GM19395 (cell line): ENCODE data around the gene G3BP1.
"Not testable (repeated sequence)": the region's sequence is repeated elsewhere in the genome, so short reads cannot be mapped to it uniquely, and the experiment has no call there.

Source experiments
- ATAC-seq: cut with Tn5 transposase; IDR thresholded peaks from one replicate; pipeline ENCODE4 v1.9.1; 2021; ENCODE audit warnings: mild to moderate bottlenecking, moderate library complexity; ENCODE audit not compliant: unreplicated experiment

G3BP1 gene

GRCh38 chr5:151771259-151772028 lies at the start of gene G3BP1:
Gene G3BP1 (plus strand): TSS chr5:151771954. CDS start chr5:151786621, 14,667 bp downstream.
- ATAC-seq: peak; percentile 85

DNA sequence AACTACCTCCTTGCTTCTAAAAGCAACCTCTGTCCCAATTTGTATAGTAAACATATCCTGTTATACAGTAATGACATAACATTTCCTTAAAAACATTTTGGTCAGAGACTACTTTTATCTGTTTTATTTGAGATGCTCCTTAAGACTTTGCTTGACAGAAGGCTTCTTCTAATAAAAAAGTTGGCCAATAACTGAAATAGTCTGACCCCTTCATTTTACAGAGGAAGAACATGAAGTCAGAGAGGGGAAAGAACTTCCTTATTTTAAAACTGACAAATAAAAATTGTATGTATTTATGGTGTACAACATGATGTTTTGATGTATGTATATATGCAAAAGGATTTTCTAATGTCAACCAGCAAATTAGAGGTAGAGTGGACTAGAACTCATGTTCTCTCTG lies 49.2 kb upstream of the G3BP1 start:
- no peak for ATAC-seq

- no peak for ATAC-seq
Observed at GRCh38 chr5:151724360-151724759, 47.4 kb upstream of the G3BP1 start.

- not testable (repeated sequence) for ATAC-seq
Observed at GRCh38 chr5:151729597-151729996, 42.2 kb upstream of the G3BP1 start.

GRCh38 chr5:151730381-151730780 lies 41.4 kb upstream of the G3BP1 start:
- ATAC-seq: no peak

DNA sequence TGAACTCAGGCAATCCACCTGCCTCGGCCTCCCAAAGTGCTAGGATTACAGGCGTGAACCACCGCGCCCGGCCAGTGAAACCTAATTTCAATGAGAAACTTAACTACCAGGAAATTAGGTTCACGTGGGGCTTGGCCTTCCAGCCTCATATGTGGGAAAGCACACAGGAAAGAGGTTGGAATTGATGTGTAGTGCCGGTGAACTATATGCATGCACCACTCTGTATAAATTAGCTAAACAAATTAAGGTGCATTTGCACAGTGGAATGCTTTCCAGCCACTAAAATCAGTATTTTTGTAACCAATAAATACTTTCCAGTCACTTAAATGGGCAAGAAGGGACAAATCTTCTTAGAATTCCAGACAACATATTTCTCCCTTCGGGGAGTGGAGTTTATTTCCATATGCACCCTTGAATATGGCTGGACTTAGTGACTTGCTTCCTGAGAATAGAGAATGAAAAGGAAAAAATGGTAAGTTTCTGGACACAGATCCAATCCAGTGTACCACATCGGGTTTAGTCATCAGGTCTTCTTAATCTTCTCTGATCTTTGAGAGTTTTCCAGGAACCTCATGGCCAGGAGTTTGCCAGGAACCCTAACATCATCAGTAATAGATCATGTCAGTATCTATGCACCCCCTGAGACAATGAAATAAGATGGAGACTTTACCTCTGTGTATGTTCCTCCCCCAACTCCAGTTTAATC lies 38.2 kb upstream of the G3BP1 start:
- no peak for ATAC-seq

GRCh38 chr5:151734064-151734408 lies 37.7 kb upstream of the G3BP1 start:
- no peak for ATAC-seq

GRCh38 chr5:151735646-151736045 lies 36.1 kb upstream of the G3BP1 start:
- no peak for ATAC-seq

GRCh38 chr5:151737431-151737830 lies 34.3 kb upstream of the G3BP1 start:
- no peak for ATAC-seq

GRCh38 chr5:151738125-151738848 lies 33.5 kb upstream of the G3BP1 start:
- no peak for ATAC-seq

GRCh38 chr5:151739395-151739794 lies 32.4 kb upstream of the G3BP1 start:
- ATAC-seq: no peak

- no peak for ATAC-seq
Observed at GRCh38 chr5:151739939-151740335, 31.8 kb upstream of the G3BP1 start.

DNA sequence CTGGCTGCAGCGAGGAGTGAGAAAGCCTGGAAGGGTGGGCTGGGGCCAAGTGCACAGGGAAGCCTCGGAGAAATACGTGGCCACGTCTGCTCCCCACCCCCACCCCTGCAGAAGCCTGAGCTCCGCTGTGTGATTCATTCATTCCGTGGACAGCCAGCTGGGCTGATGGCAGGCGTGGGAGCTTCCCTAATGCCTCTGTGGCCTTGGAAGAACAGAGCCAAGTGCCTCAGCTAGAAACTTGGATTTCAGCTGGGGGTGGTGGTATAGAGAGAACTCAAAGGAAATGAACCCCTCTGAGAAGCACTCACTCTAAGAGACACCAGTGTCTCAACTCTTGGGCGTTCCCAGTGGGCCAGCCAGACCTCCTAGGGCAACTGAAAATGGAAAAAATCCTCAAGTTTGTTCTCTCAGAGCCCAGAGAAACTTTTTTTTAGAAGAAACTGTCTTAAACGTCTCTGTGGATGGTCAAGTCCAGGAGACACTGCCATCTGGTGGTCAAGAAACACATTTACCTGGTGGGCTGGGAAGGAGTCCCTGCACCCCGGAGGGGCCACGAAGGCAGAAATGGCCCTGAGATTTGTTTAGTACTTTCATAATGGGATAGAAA lies 31.3 kb upstream of the G3BP1 start:
- ATAC-seq: peak; percentile 72

GRCh38 chr5:151740958-151741373 lies 30.8 kb upstream of the G3BP1 start:
- peak; percentile 26 for ATAC-seq

- ATAC-seq: no peak
Observed at GRCh38 chr5:151741678-151742423, 29.9 kb upstream of the G3BP1 start.

GRCh38 chr5:151742870-151743294 lies 28.9 kb upstream of the G3BP1 start:
- ATAC-seq: no peak

DNA sequence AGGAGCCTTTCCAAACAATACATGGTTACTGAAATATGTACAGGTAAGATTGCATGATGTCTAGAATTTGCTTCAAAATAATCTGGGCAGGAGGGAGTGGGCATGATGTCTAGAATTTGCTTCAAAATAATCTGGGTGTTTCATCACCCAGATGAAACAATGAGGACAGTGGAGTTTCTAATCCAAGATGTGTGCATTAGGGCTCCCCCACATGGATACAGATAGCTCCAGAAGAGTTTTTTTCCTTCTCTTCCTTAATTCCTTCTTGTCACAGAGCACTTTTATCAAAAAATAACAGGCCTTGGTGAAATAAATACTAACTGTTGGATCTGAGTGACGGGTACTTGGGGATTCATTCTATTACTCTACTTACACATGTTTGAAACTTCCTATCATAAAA lies 28.2 kb upstream of the G3BP1 start:
- ATAC-seq: no peak

- peak; percentile 53 for ATAC-seq
Observed at GRCh38 chr5:151745071-151745705, 26.6 kb upstream of the G3BP1 start.

- no peak for ATAC-seq
Observed at GRCh38 chr5:151750121-151750520, 21.6 kb upstream of the G3BP1 start.

- no peak for ATAC-seq
Observed at GRCh38 chr5:151751091-151751490, 20.7 kb upstream of the G3BP1 start.
